Ascending aorta (tissue), 2 donors: Measurements from ENCODE around the gene MGAT5B. TPM values are rescaled to one million over a fixed set of nuclear protein-coding genes. Genes with fewer than 3 reads are reported as not detected.

Experiments
- DNase-seq, 2 donors: peaks; one replicate each; pipeline ENCODE4 v3.0.0-alpha.2; 2019; ENCODE audit warnings: low spot score in 2 of 2
- H3K27ac ChIP-seq, 2 donors: fragments of 200-600 bp; sonication (generic); one replicate each; pipeline ENCODE4 v1.5.1; 2016 to 2017; ENCODE audit warnings: mild to moderate bottlenecking in 1 of 2
- H3K27me3 ChIP-seq: fragments of 200-600 bp; sonication (generic); one replicate; pipeline ENCODE4 v1.5.1; 2017
- H3K36me3 ChIP-seq, 2 donors: fragments of 200-600 bp; sonication (generic); one replicate each; pipeline ENCODE4 v1.5.1; 2016
- H3K4me1 ChIP-seq, 2 donors: fragments of 200-600 bp; sonication (generic); one replicate each; pipeline ENCODE4 v1.5.1; 2016 to 2017; ENCODE audit warnings: mild to moderate bottlenecking in 1 of 2
- H3K4me3 ChIP-seq, 2 donors: fragments of 200-600 bp; sonication (generic); one replicate each; pipeline ENCODE4 v1.5.1; 2016 to 2017; ENCODE audit warnings: mild to moderate bottlenecking in 1 of 2
- H3K9me3 ChIP-seq, 2 donors: fragments of 200-600 bp; sonication (generic); one replicate each; pipeline ENCODE4 v1.5.1; 2016
- CTCF ChIP-seq, 3 experiments: fragments of 200-600 bp in 2 of 3; fragments of 450-650 bp in 1 of 3; sonication (generic) in 2 of 3; IDR thresholded peaks; one replicate each; pipeline ENCODE4 v1.5.1; 2016 to 2019; ENCODE audit warnings: antibody characterized with exemption in 3 of 3, mild to moderate bottlenecking in 1 of 3, moderate library complexity in 1 of 3
- intact Hi-C: fragments of 100-400 bp; cut with DNase I; formaldehyde crosslinking; loops from one replicate; pipeline ENCODE4 v1.15.1; 2023
- total RNA-seq: library from RNA; depleted of rRNA; stranded (reverse); fragments of >200 nt; gene quantifications from one replicate; pipeline ENCODE4 v1.1.0, GENCODE V29; 2016

MGAT5B gene
- total RNA-seq, 1 donor from 2014 or later, result not detected

GRCh38 chr17:76935331-76935730 is 67.1 kb downstream of the MGAT5B start:
- intact Hi-C loops, result no loop called here
- H3K27ac ChIP-seq, result no peak overlapping the region

GRCh38 chr17:76937238-76937637 is 69.0 kb downstream of the MGAT5B start:
- no peak overlapping the region for H3K27ac ChIP-seq
- H3K9me3 ChIP-seq, result no peaks in the 10 kb centered on the region
- TF ChIP-seq CTCF (IDR thresholded peaks at IDR 0.05), result no peak
- H3K4me1 ChIP-seq, result no peaks in the 10 kb centered on the region
- H3K4me3 ChIP-seq, result no peak overlapping the region
- H3K36me3 ChIP-seq, result no peaks in the 10 kb centered on the region
- DNase-seq, result no peak
- no peaks in the 10 kb centered on the region for H3K27me3 ChIP-seq
- intact Hi-C loops, result no loop called here

More at GRCh38 chr17:76935331-76935730, 67.1 kb downstream of the MGAT5B start:
- no peak for DNase-seq
- no peaks in the 10 kb centered on the region for H3K9me3 ChIP-seq
- no peak overlapping the region for H3K4me3 ChIP-seq
- no peak for TF ChIP-seq CTCF (IDR thresholded peaks at IDR 0.05)
- no peaks in the 10 kb centered on the region for H3K4me1 ChIP-seq
- H3K27me3 ChIP-seq, result no peaks in the 10 kb centered on the region
- H3K36me3 ChIP-seq, result no peaks in the 10 kb centered on the region

- Histone ChIP-seq H3K27ac (no peak overlapping the region), H3K27me3 (no peaks in the 10 kb centered on the region), H3K9me3 (no peaks in the 10 kb centered on the region), H3K36me3 (no peaks in the 10 kb centered on the region), H3K4me1 (no peaks in the 10 kb centered on the region), H3K4me3 (no peak overlapping the region)
- intact Hi-C loops, result no loop called here
- DNase-seq, result no peak
- no peak for TF ChIP-seq CTCF (IDR thresholded peaks at IDR 0.05)
Observed at GRCh38 chr17:76938009-76938408, 69.8 kb downstream of the MGAT5B start.

GRCh38 chr17:76940295-76940694 is 72.1 kb downstream of the MGAT5B start:
- intact Hi-C loops, result no loop called here
- TF ChIP-seq CTCF (IDR thresholded peaks at IDR 0.05), result no peak
- no peaks in the 10 kb centered on the region for H3K9me3 ChIP-seq
- no peak for DNase-seq
- no peaks in the 10 kb centered on the region for H3K4me1 ChIP-seq
- H3K36me3 ChIP-seq, result no peaks in the 10 kb centered on the region
- no peak overlapping the region for H3K4me3 ChIP-seq
- no peak overlapping the region for H3K27ac ChIP-seq
- H3K27me3 ChIP-seq, result no peaks in the 10 kb centered on the region

GRCh38 chr17:76940738-76941350 is 72.6 kb downstream of the MGAT5B start:
- intact Hi-C loops, result no loop called here
- TF ChIP-seq CTCF (IDR thresholded peaks at IDR 0.05), result peak in 1 of 3 experiments; percentile 10
- no peak overlapping the region for H3K27ac ChIP-seq
- no peak overlapping the region for H3K4me3 ChIP-seq
- no peaks in the 10 kb centered on the region for H3K9me3 ChIP-seq
- no peak for DNase-seq
- H3K4me1 ChIP-seq, result no peaks in the 10 kb centered on the region
- H3K36me3 ChIP-seq, result no peaks in the 10 kb centered on the region
- no peaks in the 10 kb centered on the region for H3K27me3 ChIP-seq

- no peaks in the 10 kb centered on the region for H3K4me1 ChIP-seq
- H3K27me3 ChIP-seq, result no peaks in the 10 kb centered on the region
- no peak for DNase-seq
- TF ChIP-seq CTCF (IDR thresholded peaks at IDR 0.05), result no peak
- no peaks in the 10 kb centered on the region for H3K36me3 ChIP-seq
- H3K4me3 ChIP-seq, result no peak overlapping the region
- intact Hi-C loops, result no loop called here
- no peak overlapping the region for H3K27ac ChIP-seq
- H3K9me3 ChIP-seq, result no peaks in the 10 kb centered on the region
Observed at GRCh38 chr17:76943202-76943601, 75.0 kb downstream of the MGAT5B start.
